ENCODE results near the gene ENDOU.

ENDOU gene

GRCh38 chr12:47721431-47721973, 3.8 kb downstream of the ENDOU start:
- DNase-seq (ENCODE audit: low read depth) = no peak

GRCh38 chr12:47718531-47718930, 6.8 kb downstream of the ENDOU start:
- no peak for DNase-seq (ENCODE audit: low read depth)

- peak; percentile 78 for DNase-seq (ENCODE audit: low read depth)
These were observed 7.7 kb downstream of the ENDOU start for GRCh38 chr12:47717443-47718193.

GRCh38 chr12:47717046-47717442, 8.2 kb downstream of the ENDOU start:
- DNase-seq (ENCODE audit: low read depth) = no peak

DNA sequence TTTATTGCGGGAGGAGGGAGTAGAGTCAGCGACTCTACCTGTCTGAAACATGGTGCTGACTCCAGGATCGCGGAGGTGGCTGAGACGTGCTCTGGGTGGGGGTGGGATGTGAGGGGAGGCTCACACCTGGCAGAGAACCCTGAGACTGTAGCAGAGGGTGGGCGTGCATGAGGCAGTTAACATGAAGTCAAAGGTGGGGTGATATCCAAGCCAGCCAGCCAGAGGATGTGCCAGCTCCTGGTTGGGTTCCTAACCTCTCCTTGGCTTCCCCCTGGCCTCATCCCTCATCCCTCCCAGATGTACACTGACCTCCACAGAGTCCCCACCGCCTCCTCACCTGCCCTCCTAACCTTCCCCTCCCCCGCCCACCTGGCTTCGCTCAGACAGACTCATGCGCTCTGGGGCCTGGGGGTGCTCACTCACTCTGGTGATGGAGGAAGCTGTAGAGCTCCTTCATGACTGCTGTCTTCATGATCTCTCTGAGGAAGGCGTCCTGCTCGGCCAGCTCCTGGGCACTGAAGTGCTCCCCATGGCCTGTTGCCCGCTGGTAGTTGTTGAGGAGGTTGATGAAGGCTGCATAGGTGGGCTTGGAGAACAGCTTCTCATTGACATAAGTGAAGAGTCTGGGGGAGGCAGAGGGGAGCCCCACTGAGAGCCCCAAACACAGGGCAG, 9.3 kb downstream of the ENDOU start:
- no peak for DNase-seq (ENCODE audit: low read depth)

DNA sequence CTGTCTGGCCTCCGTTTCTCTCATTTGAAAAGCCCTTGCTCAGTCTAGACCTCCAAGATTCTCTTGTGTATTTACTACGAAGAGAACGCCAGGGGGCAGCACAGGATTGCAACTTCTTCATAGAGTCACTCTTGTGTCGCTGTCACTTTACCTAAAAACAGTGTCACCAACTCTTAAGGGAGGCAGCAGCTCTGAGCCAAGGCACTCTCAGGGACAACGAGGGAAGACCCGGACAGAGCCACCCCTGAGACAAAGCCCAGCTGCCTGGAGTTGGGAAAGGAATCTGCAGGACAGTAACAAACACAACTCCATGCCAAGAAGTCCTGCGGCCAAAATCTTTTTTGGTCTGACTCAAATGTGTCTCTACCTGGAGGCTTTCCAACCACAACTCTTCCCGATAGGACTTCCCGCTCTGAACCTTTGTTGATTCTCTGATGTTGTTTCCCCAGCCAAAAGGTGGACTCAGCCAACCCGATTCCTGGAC, 9.9 kb downstream of the ENDOU start:
- peak; percentile 62 for DNase-seq (ENCODE audit: low read depth)

GRCh38 chr12:47714826-47715386, 10.4 kb downstream of the ENDOU start:
- DNase-seq (ENCODE audit: low read depth) = no peak

DNA sequence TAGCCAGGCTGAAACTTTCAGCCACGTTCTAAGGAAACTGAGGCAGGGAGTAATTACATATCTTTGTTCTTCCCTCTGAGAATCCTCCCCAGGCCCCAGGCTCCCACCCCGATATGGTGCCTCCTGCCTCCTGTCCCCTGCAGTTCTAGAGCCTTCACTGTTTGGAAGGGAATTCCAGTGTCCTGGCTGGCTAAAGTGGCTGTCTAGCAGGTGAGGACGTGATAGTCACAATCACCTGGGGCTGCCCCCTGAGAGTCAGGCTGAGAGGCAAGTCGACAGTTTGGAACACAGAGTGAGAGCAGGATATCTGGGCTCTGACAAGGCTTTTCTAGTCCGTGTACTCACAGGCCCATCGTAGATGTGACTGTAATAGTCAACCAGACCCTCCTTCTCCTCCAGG, 13.1 kb downstream of the ENDOU start:
- no peak for DNase-seq (ENCODE audit: low read depth)

DNA sequence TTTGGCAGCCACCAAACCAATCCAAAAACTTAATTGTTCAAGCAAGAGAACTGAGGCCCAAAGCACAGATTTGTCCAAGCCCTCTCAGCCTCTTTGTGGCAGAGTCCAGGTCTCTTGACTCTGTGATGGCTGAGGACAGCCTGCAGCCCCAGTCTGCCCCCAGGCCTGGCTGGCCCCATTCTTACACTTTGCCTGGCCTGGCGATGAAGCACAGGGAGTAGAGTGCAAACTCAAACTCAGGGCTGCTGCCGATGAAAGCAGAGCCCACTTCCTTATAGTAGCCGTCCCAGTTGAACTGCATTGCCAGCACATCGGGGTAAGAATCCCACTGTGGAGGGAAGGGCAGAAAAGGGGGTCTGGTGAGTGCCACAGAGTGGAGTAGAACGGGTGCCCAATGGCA, 13.8 kb downstream of the ENDOU start:
- DNase-seq (ENCODE audit: low read depth) = no peak

DNA sequence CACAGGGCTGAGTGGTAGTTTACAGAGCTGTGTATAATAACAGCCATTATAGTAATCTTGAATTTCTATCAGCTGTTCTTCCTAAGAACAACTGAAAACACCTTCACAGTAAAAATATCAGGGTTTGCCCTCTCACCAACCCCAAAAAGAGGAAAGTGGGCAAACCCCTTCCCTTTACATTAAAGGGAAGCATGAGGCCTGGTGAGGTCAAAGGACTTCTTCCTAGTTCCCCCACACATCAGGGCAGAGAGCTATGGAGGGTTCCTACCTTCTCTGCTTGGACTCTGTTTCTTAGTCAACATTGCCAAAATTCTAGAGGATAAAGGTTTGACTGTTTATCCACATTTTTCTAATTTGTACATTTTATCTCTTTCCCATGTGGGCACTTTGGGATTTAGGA, 15.0 kb downstream of the ENDOU start:
- no peak for DNase-seq (ENCODE audit: low read depth)

- no peak for DNase-seq (ENCODE audit: low read depth)
These were observed 15.6 kb downstream of the ENDOU start for GRCh38 chr12:47709671-47710070.

GRCh38 chr12:47709237-47709636, 16.1 kb downstream of the ENDOU start:
- no peak for DNase-seq (ENCODE audit: low read depth)

- DNase-seq (ENCODE audit: low read depth) = no peak
These were observed 17.3 kb downstream of the ENDOU start for GRCh38 chr12:47707905-47708543.

DNA sequence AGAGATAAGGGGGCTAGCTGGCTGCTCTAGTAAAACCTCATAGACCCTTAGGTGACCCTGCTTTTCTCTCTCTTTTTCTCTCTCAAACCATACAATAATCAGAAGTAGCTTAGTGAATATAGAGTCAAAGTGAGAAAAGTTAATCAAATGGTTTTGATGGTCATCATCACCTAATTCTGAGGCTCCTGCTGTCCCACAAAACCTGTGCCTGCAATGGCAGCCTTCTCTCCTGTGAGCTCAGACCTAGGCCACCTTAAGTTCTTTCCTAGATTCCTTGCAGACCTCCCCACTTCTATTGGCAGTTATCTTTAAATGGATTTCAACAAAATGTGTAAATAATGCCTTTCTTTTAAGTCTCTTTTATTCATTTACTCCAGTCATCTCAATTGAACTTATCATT, 17.9 kb downstream of the ENDOU start:
- DNase-seq (ENCODE audit: low read depth) = no peak

DNA sequence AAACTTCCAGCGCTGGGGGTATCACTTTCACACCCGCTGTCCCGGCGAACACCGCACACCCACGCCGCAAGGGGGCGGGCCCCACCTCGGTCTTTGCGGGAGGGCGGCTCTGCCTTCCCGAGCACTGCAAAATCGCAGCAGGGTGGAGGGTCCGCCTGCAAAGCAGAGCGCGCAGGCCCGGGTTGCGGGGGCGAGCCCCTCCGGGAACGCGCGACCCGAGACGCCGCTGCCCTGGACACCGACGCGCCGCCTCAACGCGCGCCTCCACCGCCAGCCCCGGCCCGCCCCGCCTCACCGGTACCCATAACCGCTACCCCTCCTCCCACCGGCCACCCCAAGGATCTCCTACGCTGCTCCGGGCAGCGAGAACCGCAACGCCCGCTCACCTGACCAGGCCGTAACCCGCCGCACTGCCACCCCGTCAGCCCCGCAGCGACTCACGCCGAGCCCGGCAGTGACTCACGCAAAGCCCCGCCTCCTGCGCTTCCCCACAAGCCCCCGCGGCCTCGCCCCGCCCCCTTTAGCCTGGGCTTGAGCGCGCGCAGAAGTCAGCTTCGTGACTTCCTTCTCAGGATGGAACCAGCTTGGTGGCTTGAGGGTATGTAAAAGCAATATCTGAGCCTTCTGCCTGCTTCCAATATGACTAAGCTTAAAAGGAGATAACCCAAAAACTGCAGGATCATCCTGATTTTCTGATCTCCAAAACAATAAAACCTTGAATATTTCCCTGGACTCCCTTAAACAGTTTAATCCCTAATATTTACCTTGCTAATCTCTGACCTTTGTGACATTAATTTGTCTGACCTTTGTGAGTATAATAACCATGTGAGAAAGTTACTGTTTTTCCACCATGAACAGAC, 19.5 kb downstream of the ENDOU start, which contains the start of gene RPAP3:
Gene RPAP3, minus strand, starts transcription at position 465 of the 860 bp plus-strand sequence. CDS start 3,190 bp downstream, outside the sequence.
- peak; percentile 84 for DNase-seq (ENCODE audit: low read depth)

DNA sequence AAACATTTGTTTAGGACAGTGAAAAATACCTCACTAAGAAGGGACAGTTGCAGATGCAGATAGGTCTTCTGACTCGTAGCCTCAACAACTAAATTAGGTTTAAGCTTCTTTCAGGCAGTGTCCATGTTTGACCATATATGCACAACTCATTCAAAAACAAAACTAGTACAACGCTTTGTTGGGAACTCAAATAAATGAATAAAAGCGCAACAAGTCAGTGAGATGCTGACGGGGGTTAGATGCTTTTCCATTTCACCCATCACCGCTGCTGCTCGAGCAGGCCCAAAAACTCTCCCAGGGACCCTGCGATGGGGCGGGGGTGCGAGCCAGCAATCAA, 20.1 kb downstream of the ENDOU start:
- DNase-seq (ENCODE audit: low read depth) = no peak

DNA sequence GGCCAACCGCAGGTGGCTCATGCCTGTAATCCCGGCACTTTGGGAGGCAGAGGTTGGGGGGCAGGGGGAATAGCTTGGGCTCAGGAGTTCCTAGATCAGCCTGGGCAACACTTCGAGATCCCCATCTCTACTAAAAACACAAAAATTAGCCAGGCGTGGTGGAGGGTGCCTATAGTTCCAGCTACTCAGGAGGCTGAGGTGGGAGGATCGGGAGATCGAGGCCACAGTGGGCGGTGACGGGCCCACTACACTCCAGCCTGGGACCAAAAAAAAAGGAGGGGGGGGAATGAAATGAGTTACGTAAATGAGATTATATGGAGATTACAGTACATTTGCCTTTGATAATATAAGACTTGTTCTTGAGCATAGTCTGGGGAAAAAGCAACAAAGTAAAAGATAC, 20.6 kb downstream of the ENDOU start:
- DNase-seq (ENCODE audit: low read depth) = no peak

- DNase-seq (ENCODE audit: low read depth) = no peak
These were observed 25.0 kb downstream of the ENDOU start for GRCh38 chr12:47700263-47700662.

- no peak for DNase-seq (ENCODE audit: low read depth)
These were observed 26.7 kb downstream of the ENDOU start for GRCh38 chr12:47698631-47699030.

GRCh38 chr12:47698055-47698454, 27.2 kb downstream of the ENDOU start:
- DNase-seq (ENCODE audit: low read depth) = no peak

GRCh38 chr12:47689215-47689614, 36.1 kb downstream of the ENDOU start:
- DNase-seq (ENCODE audit: low read depth) = no peak

GRCh38 chr12:47687636-47688035, 37.7 kb downstream of the ENDOU start:
- DNase-seq (ENCODE audit: low read depth) = no peak
